Measurements from ENCODE around the gene MDH2.
"Not testable (repeated sequence)": the region's sequence is repeated elsewhere in the genome, so short reads cannot be mapped to it uniquely, and the experiment has no call there.

DNA sequence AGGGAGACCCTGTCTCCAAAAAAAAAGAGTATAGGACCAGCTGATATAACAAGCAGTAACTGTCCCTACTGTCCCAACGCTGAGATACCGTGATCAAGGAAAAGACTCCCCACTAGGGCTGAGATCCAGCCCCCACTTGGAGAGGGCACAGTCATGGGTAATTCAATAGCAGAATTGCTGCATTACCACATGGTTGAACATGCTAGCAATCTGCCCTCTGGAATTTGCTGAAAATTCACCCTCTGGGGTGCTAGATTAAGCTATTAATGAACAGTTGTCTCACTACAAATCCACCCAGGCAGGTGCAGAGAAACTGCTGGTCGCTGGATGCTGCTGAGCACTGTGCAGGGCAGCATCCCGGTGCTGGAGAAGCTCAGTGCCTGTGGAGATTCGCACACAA is 46.4 kb downstream of the MDH2 start:
- TF ChIP-seq POLR2A (IDR thresholded peaks at IDR 0.05; ENCODE audit: low read depth, low read length); CTCF (conservative IDR thresholded peaks at IDR 0.05; ENCODE audit: low read depth, low read length); RCOR1 (IDR thresholded peaks at IDR 0.05; ENCODE audit: insufficient replicate concordance, low read length); CHD1 (IDR thresholded peaks at IDR 0.05; ENCODE audit: low read depth, low read length); FOS (IDR thresholded peaks at IDR 0.05; ENCODE audit: low read depth, low read length); CEBPB (IDR thresholded peaks at IDR 0.05; ENCODE audit: low read depth, low read length); RFX5 (IDR thresholded peaks at IDR 0.05; ENCODE audit: low read depth, low read length): not testable (repeated sequence)
